ENCODE measurements around the gene GMCL2.

The GMCL2 gene

DNA sequence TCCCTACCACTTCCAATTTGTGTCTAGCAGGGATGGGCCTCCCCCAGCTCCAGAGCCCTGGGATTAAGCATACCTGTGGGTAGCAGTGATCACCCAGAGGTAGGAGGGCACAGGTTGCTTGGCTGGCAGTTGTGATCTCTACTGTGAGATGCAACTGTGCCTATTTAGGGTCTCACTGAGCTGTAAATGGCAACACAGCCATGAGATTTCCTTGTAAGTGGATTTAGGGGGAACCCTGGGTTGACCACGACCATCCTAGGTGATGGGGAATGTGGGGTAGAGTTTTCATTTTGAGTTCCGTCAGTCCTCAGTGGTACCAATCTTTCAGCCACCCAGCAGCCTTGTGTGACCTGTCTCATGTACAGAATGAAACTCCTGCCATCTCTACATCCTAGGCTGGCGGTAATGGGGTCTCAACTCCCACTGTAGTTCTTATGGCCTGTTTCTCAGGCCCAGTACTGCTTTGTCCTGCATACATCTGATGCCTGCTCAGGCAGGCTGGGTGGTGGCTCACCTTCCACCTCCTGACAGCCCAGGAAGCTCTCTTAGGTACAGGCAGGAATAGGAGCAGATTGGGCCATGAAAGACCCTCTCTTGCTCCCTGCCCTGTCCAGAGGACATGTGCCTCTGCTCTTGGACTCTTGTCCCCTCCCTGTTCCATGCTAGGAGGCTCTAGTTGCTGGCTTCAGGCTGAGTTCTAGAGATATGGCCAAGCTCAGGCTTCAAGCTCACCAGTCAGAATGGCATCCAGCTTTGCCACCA, 25.3 kb upstream of the GMCL2 start:
- in situ Hi-C loops (cut with MboI; ENCODE audit: low pct_unique_long_range_greater_than_20kb, low sequenced_read_pairs, unreplicated experiment), result no loop called here
- DNase-seq (ENCODE audit: low spot score), result no peak
- no peak for TF ChIP-seq CTCF (IDR thresholded peaks at IDR 0.05; ENCODE audit: extremely low read depth, insufficient read depth, missing control alignments)

- no peak for DNase-seq (ENCODE audit: low spot score)
- in situ Hi-C loops (cut with MboI; ENCODE audit: low pct_unique_long_range_greater_than_20kb, low sequenced_read_pairs, unreplicated experiment), result no loop called here
- no peak for TF ChIP-seq CTCF (IDR thresholded peaks at IDR 0.05; ENCODE audit: extremely low read depth, insufficient read depth, missing control alignments)
These were observed 24.2 kb upstream of the GMCL2 start for GRCh38 chr5:178211095-178212048.

DNA sequence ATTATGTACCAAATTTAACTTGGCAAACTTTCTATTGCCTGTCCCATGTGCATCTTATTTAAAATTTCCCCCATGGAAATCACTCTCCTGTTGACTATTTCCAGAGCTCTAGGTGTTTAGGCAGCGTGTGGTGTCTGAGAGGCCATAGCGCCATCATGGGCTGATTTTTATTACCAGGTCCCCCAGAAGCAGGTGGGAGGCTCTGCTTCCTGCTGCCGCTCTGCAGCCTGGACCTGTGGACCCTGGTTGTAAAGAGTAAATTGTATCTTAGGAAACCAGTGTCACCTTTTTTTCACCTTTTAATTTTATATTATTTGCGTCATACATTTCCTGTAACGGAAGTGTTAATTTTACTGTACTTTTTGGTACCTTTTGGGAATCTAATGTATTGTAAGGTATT, 23.5 kb upstream of the GMCL2 start:
- no peak for DNase-seq (ENCODE audit: low spot score)
- in situ Hi-C loops (cut with MboI; ENCODE audit: low pct_unique_long_range_greater_than_20kb, low sequenced_read_pairs, unreplicated experiment), result no loop called here
- TF ChIP-seq CTCF (IDR thresholded peaks at IDR 0.05; ENCODE audit: extremely low read depth, insufficient read depth, missing control alignments), result no peak

- in situ Hi-C loops (cut with MboI; ENCODE audit: low pct_unique_long_range_greater_than_20kb, low sequenced_read_pairs, unreplicated experiment), result no loop called here
- no peak for TF ChIP-seq CTCF (IDR thresholded peaks at IDR 0.05; ENCODE audit: extremely low read depth, insufficient read depth, missing control alignments)
- no peak for DNase-seq (ENCODE audit: low spot score)
These were observed 22.9 kb upstream of the GMCL2 start for GRCh38 chr5:178210073-178210535.

- DNase-seq (ENCODE audit: low spot score), result no peak
- in situ Hi-C loops (cut with MboI; ENCODE audit: low pct_unique_long_range_greater_than_20kb, low sequenced_read_pairs, unreplicated experiment), result no loop called here
- no peak for TF ChIP-seq CTCF (IDR thresholded peaks at IDR 0.05; ENCODE audit: extremely low read depth, insufficient read depth, missing control alignments)
These were observed 22.3 kb upstream of the GMCL2 start for GRCh38 chr5:178209334-178210072.

Measured in GM13977 (cell line).